ENCODE data around the gene PEX5. TPM values are rescaled to one million over a fixed set of nuclear protein-coding genes. Genes with fewer than 3 reads are reported as not detected.

The PEX5 gene
- total and polyA plus RNA-seq, 2 experiments from 2014 or later = 7.5 to 72.0 TPM

DNA sequence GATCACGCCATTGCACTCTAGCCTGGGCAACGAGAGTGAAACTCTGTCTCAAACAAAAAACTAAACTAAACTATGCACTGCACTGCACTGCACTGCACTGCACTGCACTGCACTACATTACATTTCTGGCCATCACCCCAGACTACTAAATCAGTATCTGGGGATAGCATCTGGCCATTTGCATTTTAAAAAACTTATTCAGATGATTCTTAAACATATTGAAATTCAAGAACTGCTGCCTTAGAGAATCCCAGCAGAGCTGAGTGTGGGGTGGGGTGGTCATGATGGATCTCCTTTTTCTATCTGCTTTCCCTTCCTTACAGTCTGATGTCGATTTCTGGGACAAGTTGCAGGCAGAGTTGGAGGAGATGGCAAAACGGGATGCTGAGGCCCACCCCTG, 13.6 kb downstream of the PEX5 start:
- DNase-seq (ENCODE audit: low spot score) = no peak
- Mint-ChIP-seq H3K4me1 (peaks cover 3% of the 10 kb centered on the region; the same call in 1 of the 3 replicates), H3K27me3 (ENCODE audit: insufficient read depth, low read depth, poor library complexity) (no peaks in the 10 kb centered on the region), H3K36me3 (ENCODE audit: low read depth) (peaks cover 87% of the 10 kb centered on the region), H3K4me3 (no peak overlapping the region), H3K27ac (no peak overlapping the region), H3K9me3 (peaks cover 17% of the 10 kb centered on the region)
- Histone ChIP-seq H2AFZ (no peak overlapping the region), H3K4me1 (ENCODE audit: insufficient read depth) (no peaks in the 10 kb centered on the region), H3K27ac (ENCODE audit: low read depth) (no peak overlapping the region), H3K9me2 (ENCODE audit: insufficient read depth) (no peaks in the 10 kb centered on the region), H3K4me2 (no peak overlapping the region), H4K20me1 (replicated peaks; ENCODE audit: insufficient read depth) (no peaks in the 10 kb centered on the region), H3K36me3 (ENCODE audit: insufficient read depth) (peaks cover 32% of the 10 kb centered on the region), H3K27me3 (ENCODE audit: insufficient read depth) (no peaks in the 10 kb centered on the region), H3K79me2 (replicated peaks; ENCODE audit: insufficient read depth) (no peaks in the 10 kb centered on the region), H3K4me3 (no peak overlapping the region), H3F3A (replicated peaks; ENCODE audit: low read depth) (no peaks in the 10 kb centered on the region)
- no peak for ATAC-seq
- TF ChIP-seq, protein P1, sequence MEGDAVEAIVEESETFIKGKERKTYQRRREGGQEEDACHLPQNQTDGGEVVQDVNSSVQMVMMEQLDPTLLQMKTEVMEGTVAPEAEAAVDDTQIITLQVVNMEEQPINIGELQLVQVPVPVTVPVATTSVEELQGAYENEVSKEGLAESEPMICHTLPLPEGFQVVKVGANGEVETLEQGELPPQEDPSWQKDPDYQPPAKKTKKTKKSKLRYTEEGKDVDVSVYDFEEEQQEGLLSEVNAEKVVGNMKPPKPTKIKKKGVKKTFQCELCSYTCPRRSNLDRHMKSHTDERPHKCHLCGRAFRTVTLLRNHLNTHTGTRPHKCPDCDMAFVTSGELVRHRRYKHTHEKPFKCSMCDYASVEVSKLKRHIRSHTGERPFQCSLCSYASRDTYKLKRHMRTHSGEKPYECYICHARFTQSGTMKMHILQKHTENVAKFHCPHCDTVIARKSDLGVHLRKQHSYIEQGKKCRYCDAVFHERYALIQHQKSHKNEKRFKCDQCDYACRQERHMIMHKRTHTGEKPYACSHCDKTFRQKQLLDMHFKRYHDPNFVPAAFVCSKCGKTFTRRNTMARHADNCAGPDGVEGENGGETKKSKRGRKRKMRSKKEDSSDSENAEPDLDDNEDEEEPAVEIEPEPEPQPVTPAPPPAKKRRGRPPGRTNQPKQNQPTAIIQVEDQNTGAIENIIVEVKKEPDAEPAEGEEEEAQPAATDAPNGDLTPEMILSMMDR (conservative IDR thresholded peaks at IDR 0.05; ENCODE audit: low read depth in 2 of 2) = no peak
- TF ChIP-seq EZH2phosphoT487 (IDR thresholded peaks at IDR 0.05; ENCODE audit: unreplicated experiment) = no peak
- TF ChIP-seq STAT1 (IDR thresholded peaks at IDR 0.05; ENCODE audit: unreplicated experiment) = no peak
- TF ChIP-seq ZNF114 (CRISPR knock-in tag; IDR thresholded peaks at IDR 0.05) = no peak
- TF ChIP-seq CREB1 (CRISPR knock-in tag; IDR thresholded peaks at IDR 0.05; ENCODE audit: low read depth) = no peak
- TF ChIP-seq NANOG (IDR thresholded peaks at IDR 0.05; ENCODE audit: borderline replicate concordance) = no peak
- no peak for TF ChIP-seq POLR2AphosphoS5 (IDR thresholded peaks at IDR 0.05; ENCODE audit: low read depth)
- TF ChIP-seq, protein P2, sequence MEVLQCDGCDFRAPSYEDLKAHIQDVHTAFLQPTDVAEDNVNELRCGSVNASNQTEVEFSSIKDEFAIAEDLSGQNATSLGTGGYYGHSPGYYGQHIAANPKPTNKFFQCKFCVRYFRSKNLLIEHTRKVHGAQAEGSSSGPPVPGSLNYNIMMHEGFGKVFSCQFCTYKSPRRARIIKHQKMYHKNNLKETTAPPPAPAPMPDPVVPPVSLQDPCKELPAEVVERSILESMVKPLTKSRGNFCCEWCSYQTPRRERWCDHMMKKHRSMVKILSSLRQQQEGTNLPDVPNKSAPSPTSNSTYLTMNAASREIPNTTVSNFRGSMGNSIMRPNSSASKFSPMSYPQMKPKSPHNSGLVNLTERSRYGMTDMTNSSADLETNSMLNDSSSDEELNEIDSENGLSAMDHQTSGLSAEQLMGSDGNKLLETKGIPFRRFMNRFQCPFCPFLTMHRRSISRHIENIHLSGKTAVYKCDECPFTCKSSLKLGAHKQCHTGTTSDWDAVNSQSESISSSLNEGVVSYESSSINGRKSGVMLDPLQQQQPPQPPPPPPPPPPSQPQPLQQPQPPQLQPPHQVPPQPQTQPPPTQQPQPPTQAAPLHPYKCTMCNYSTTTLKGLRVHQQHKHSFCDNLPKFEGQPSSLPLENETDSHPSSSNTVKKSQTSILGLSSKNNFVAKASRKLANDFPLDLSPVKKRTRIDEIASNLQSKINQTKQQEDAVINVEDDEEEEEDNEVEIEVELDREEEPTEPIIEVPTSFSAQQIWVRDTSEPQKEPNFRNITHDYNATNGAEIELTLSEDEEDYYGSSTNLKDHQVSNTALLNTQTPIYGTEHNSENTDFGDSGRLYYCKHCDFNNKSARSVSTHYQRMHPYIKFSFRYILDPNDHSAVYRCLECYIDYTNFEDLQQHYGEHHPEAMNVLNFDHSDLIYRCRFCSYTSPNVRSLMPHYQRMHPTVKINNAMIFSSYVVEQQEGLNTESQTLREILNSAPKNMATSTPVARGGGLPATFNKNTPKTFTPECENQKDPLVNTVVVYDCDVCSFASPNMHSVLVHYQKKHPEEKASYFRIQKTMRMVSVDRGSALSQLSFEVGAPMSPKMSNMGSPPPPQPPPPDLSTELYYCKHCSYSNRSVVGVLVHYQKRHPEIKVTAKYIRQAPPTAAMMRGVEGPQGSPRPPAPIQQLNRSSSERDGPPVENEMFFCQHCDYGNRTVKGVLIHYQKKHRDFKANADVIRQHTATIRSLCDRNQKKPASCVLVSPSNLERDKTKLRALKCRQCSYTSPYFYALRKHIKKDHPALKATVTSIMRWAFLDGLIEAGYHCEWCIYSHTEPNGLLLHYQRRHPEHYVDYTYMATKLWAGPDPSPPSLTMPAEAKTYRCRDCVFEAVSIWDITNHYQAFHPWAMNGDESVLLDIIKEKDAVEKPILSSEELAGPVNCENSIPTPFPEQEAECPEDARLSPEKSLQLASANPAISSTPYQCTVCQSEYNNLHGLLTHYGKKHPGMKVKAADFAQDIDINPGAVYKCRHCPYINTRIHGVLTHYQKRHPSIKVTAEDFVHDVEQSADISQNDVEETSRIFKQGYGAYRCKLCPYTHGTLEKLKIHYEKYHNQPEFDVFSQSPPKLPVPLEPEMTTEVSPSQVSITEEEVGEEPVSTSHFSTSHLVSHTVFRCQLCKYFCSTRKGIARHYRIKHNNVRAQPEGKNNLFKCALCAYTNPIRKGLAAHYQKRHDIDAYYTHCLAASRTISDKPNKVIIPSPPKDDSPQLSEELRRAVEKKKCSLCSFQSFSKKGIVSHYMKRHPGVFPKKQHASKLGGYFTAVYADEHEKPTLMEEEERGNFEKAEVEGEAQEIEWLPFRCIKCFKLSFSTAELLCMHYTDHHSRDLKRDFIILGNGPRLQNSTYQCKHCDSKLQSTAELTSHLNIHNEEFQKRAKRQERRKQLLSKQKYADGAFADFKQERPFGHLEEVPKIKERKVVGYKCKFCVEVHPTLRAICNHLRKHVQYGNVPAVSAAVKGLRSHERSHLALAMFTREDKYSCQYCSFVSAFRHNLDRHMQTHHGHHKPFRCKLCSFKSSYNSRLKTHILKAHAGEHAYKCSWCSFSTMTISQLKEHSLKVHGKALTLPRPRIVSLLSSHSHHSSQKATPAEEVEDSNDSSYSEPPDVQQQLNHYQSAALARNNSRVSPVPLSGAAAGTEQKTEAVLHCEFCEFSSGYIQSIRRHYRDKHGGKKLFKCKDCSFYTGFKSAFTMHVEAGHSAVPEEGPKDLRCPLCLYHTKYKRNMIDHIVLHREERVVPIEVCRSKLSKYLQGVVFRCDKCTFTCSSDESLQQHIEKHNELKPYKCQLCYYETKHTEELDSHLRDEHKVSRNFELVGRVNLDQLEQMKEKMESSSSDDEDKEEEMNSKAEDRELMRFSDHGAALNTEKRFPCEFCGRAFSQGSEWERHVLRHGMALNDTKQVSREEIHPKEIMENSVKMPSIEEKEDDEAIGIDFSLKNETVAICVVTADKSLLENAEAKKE (CRISPR knock-in tag; IDR thresholded peaks at IDR 0.05) = no peak
- TF ChIP-seq, protein P3, sequence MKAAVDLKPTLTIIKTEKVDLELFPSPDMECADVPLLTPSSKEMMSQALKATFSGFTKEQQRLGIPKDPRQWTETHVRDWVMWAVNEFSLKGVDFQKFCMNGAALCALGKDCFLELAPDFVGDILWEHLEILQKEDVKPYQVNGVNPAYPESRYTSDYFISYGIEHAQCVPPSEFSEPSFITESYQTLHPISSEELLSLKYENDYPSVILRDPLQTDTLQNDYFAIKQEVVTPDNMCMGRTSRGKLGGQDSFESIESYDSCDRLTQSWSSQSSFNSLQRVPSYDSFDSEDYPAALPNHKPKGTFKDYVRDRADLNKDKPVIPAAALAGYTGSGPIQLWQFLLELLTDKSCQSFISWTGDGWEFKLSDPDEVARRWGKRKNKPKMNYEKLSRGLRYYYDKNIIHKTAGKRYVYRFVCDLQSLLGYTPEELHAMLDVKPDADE (IDR thresholded peaks at IDR 0.05) = no peak
- TF ChIP-seq, protein P4, sequence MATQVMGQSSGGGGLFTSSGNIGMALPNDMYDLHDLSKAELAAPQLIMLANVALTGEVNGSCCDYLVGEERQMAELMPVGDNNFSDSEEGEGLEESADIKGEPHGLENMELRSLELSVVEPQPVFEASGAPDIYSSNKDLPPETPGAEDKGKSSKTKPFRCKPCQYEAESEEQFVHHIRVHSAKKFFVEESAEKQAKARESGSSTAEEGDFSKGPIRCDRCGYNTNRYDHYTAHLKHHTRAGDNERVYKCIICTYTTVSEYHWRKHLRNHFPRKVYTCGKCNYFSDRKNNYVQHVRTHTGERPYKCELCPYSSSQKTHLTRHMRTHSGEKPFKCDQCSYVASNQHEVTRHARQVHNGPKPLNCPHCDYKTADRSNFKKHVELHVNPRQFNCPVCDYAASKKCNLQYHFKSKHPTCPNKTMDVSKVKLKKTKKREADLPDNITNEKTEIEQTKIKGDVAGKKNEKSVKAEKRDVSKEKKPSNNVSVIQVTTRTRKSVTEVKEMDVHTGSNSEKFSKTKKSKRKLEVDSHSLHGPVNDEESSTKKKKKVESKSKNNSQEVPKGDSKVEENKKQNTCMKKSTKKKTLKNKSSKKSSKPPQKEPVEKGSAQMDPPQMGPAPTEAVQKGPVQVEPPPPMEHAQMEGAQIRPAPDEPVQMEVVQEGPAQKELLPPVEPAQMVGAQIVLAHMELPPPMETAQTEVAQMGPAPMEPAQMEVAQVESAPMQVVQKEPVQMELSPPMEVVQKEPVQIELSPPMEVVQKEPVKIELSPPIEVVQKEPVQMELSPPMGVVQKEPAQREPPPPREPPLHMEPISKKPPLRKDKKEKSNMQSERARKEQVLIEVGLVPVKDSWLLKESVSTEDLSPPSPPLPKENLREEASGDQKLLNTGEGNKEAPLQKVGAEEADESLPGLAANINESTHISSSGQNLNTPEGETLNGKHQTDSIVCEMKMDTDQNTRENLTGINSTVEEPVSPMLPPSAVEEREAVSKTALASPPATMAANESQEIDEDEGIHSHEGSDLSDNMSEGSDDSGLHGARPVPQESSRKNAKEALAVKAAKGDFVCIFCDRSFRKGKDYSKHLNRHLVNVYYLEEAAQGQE (IDR thresholded peaks at IDR 0.05; ENCODE audit: unreplicated experiment) = no peak
- TF ChIP-seq ZNF331 (CRISPR knock-in tag; IDR thresholded peaks at IDR 0.05; ENCODE audit: low read depth) = no peak
- no peak for TF ChIP-seq EZH2 (IDR thresholded peaks at IDR 0.05; ENCODE audit: low read depth, unreplicated experiment)
- TF ChIP-seq JUNB (IDR thresholded peaks at IDR 0.05; ENCODE audit: unreplicated experiment) = no peak
